ENCODE results near the gene ZBTB9.
"Not testable (repeated sequence)": the region's sequence is repeated elsewhere in the genome, so short reads cannot be mapped to it uniquely, and the experiment has no call there.

GRCh38 chr6:33485680-33486079, 31.3 kb downstream of the ZBTB9 start:
- not testable (repeated sequence) for TF ChIP-seq POLR2A, CTCF, POLR2AphosphoS5 (IDR thresholded peaks at IDR 0.05)
